DND-41 (cell line): ENCODE data around the gene CACNA2D3.

Experiments used
- ATAC-seq: fragments of 200-7000 bp; cut with Tn5 transposase; 3 replicates; pipeline ENCODE4 v1.9.1; 2021; ENCODE audit warnings: low read depth; ENCODE audit not compliant: insufficient read depth
- DNase-seq: peaks from one replicate; pipeline ENCODE4 v3.0.0-alpha.2; 2020
- H2AFZ ChIP-seq: 2 replicates; pipeline ENCODE4 v1.6.0; 2012; ENCODE audit warnings: low read depth, low read length
- H3K27ac ChIP-seq: 2 replicates; pipeline ENCODE4 v1.5.1; 2012; ENCODE audit warnings: low read length, inconsistent platforms
- H3K27me3 ChIP-seq: fragments of 200-600 bp; sonication (generic); 2 replicates; pipeline ENCODE4 v1.6.0; 2012; ENCODE audit warnings: low read length, mild to moderate bottlenecking, inconsistent platforms; ENCODE audit not compliant: insufficient read depth, poor library complexity
- H3K36me3 ChIP-seq: 2 replicates; pipeline ENCODE4 v1.5.1; 2012; ENCODE audit warnings: low read length, inconsistent platforms; ENCODE audit not compliant: insufficient read depth
- H3K4me1 ChIP-seq: 2 replicates; pipeline ENCODE4 v1.5.1; 2012; ENCODE audit warnings: mild to moderate bottlenecking, low read length; ENCODE audit not compliant: insufficient read depth
- H3K4me2 ChIP-seq: 2 replicates; pipeline ENCODE4 v1.6.0; 2012; ENCODE audit warnings: mild to moderate bottlenecking, moderate library complexity, low read length, inconsistent platforms; ENCODE audit not compliant: insufficient read depth
- H3K4me3 ChIP-seq, 2 experiments: fragments of 200-600 bp in 1 of 2; shearing (Covaris generic) in 1 of 2; 2 replicates each; pipeline ENCODE4 v1.5.1; 2012 to 2016; ENCODE audit warnings: inconsistent platforms in 2 of 2, low read length in 2 of 2, mild to moderate bottlenecking in 2 of 2, low read depth in 1 of 2, moderate library complexity in 1 of 2
- H3K79me2 ChIP-seq: 2 replicates; pipeline ENCODE4 v1.6.0; 2012; ENCODE audit warnings: low read length, inconsistent platforms; ENCODE audit not compliant: insufficient read depth
- H3K9ac ChIP-seq: 2 replicates; pipeline ENCODE4 v1.6.0; 2012; ENCODE audit warnings: low read depth, mild to moderate bottlenecking, inconsistent platforms, low read length, moderate library complexity
- H3K9me3 ChIP-seq: 2 replicates; pipeline ENCODE4 v1.5.1; 2012; ENCODE audit warnings: low read length, moderate library complexity, mild to moderate bottlenecking, inconsistent platforms; ENCODE audit not compliant: insufficient read depth, severe bottlenecking
- H4K20me1 ChIP-seq: 2 replicates; pipeline ENCODE4 v1.6.0; 2012; ENCODE audit warnings: low read length; ENCODE audit not compliant: insufficient read depth
- EZH2 ChIP-seq: IDR thresholded peaks from 3 replicates; pipeline ENCODE4 v1.6.1; 2012; ENCODE audit warnings: borderline replicate concordance, low read depth, mild to moderate bottlenecking, moderate library complexity, low read length, inconsistent platforms; ENCODE audit not compliant: severe bottlenecking
- TF ChIP-seq, protein P1 (sequence below): IDR thresholded peaks from 2 replicates; pipeline ENCODE4 v1.5.1; 2012; ENCODE audit warnings: borderline replicate concordance, low read length, moderate library complexity, mild to moderate bottlenecking; ENCODE audit not compliant: poor library complexity, severe bottlenecking; ENCODE audit errors: extremely low read depth

Gene CACNA2D3

DNA sequence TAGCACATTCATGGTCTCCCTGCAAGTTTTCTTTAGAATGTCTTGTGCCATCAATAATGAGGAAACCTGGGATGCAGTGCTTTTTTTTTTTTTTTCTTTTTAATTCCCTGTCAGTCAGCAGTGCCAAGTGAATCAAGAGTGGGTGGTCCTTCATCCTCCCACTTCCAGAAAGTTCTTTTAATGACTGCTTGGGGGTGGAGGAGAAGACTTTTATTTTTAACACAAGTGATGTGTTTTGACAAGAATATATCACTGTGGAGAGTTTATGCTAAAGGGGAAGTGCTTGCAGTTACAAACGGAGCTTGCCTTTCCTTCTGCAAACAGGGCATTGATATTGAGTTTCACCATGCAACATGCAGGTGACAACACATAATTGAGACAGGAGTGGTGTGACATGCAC lies 69.7 kb downstream of the CACNA2D3 start:
- H3K27me3 ChIP-seq: peaks cover 1% of the 10 kb centered on the region
- TF ChIP-seq EZH2: no peak
- TF ChIP-seq, protein P1, sequence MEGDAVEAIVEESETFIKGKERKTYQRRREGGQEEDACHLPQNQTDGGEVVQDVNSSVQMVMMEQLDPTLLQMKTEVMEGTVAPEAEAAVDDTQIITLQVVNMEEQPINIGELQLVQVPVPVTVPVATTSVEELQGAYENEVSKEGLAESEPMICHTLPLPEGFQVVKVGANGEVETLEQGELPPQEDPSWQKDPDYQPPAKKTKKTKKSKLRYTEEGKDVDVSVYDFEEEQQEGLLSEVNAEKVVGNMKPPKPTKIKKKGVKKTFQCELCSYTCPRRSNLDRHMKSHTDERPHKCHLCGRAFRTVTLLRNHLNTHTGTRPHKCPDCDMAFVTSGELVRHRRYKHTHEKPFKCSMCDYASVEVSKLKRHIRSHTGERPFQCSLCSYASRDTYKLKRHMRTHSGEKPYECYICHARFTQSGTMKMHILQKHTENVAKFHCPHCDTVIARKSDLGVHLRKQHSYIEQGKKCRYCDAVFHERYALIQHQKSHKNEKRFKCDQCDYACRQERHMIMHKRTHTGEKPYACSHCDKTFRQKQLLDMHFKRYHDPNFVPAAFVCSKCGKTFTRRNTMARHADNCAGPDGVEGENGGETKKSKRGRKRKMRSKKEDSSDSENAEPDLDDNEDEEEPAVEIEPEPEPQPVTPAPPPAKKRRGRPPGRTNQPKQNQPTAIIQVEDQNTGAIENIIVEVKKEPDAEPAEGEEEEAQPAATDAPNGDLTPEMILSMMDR: no peak
- H3K4me3 ChIP-seq: no peak overlapping the region
- H3K27ac ChIP-seq: no peak overlapping the region
- H3K36me3 ChIP-seq: no peaks in the 10 kb centered on the region
- ATAC-seq: no peak
- no peak overlapping the region for H3K9ac ChIP-seq
- no peak overlapping the region for H3K4me2 ChIP-seq
- H3K4me1 ChIP-seq: no peaks in the 10 kb centered on the region
- H3K79me2 ChIP-seq: no peaks in the 10 kb centered on the region
- DNase-seq: no peak
- H3K9me3 ChIP-seq: no peaks in the 10 kb centered on the region
- H4K20me1 ChIP-seq: peaks cover 3% of the 10 kb centered on the region; the same call in 1 of the 2 replicates
- H2AFZ ChIP-seq: no peak overlapping the region

DNA sequence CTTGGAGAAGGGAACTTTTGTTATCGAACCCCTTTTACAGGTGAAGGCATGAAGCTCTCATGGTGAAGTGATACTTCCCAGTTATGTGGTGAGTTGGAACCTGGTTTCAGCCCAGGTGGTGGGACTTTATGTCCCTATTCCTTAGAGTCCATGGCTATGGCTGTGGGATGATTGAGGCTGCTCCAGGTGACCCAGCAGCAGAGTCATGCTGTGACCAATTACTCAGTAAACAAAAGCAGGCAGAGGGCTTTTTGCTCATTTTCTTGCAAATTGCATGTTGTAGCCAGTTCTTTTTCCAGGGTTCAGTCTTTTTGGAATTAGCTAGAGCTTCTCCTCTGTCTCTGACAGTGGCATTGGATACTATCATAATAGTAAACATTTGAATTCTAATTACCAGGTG lies 70.7 kb downstream of the CACNA2D3 start:
- Histone ChIP-seq H3K36me3 (no peaks in the 10 kb centered on the region), H3K9me3 (no peaks in the 10 kb centered on the region), H3K9ac (no peak overlapping the region), H4K20me1 (peaks cover 3% of the 10 kb centered on the region; the same call in 1 of the 2 replicates), H3K4me1 (no peaks in the 10 kb centered on the region), H3K79me2 (no peaks in the 10 kb centered on the region), H3K27me3 (peaks cover 12% of the 10 kb centered on the region), H2AFZ (no peak overlapping the region), H3K27ac (no peak overlapping the region), H3K4me2 (no peak overlapping the region), H3K4me3 (no peak overlapping the region)
- TF ChIP-seq EZH2: no peak
- TF ChIP-seq, protein P1: no peak
- no peak for DNase-seq
- ATAC-seq: no peak

GRCh38 chr3:54196360-54196991 lies 74.1 kb downstream of the CACNA2D3 start:
- Histone ChIP-seq H4K20me1 (no peaks in the 10 kb centered on the region), H3K4me1 (no peaks in the 10 kb centered on the region), H3K4me3 (no peak overlapping the region), H3K9me3 (no peaks in the 10 kb centered on the region), H2AFZ (no peak overlapping the region), H3K4me2 (no peak overlapping the region), H3K36me3 (no peaks in the 10 kb centered on the region), H3K27ac (no peak overlapping the region), H3K79me2 (no peaks in the 10 kb centered on the region), H3K27me3 (peaks cover 18% of the 10 kb centered on the region), H3K9ac (no peak overlapping the region)
- ATAC-seq: no peak
- no peak for TF ChIP-seq EZH2
- TF ChIP-seq, protein P1: no peak
- no peak for DNase-seq
